ENCODE data around the gene SVOP. TPM values are rescaled to one million over a fixed set of nuclear protein-coding genes. Genes with fewer than 3 reads are reported as not detected.

Gene SVOP
- total RNA-seq, 1 donor from 2014 or later = not detected

Other genes with a start within 250 kb of the SVOP start
- 52.0 TPM for gene SSH1, start 163.5 kb downstream of the SVOP start, total RNA-seq
- not detected for gene DAO, start 141.0 kb downstream of the SVOP start, total RNA-seq
- gene USP30, start 31.5 kb upstream of the SVOP start, total RNA-seq = 10.6 TPM
- 28.6 TPM for gene ALKBH2, start 72.4 kb upstream of the SVOP start, total RNA-seq
- 25.1 TPM for gene UNG, start 76.5 kb upstream of the SVOP start, total RNA-seq
- 67.3 TPM for gene ACACB, start 95.5 kb upstream of the SVOP start, total RNA-seq